Right lobe of liver (tissue), 6 donors: ENCODE measurements around the gene C2. TPM values are rescaled to one million over a fixed set of nuclear protein-coding genes. Genes with fewer than 3 reads are reported as not detected.

Source experiments
- ATAC-seq, 4 donors: fragments of 200-7000 bp; cut with Tn5 transposase; one replicate each; pipeline ENCODE4 v1.9.1; 2020; ENCODE audit warnings: mild to moderate bottlenecking in 4 of 4, moderate library complexity in 4 of 4
- DNase-seq, 3 donors: peaks; one replicate each; pipeline ENCODE4 v3.0.0-alpha.2; 2020
- H3K27ac ChIP-seq, 3 donors: fragments of 200-600 bp; one replicate each; pipeline ENCODE4 v1.8.0; 2022
- H3K27me3 ChIP-seq, 2 donors: fragments of 200-600 bp; one replicate each; pipeline ENCODE4 v1.8.0; 2022
- H3K36me3 ChIP-seq, 4 donors: fragments of 200-600 bp; sonication (generic) in 1 of 4; one replicate each; pipeline versions ENCODE4 v1.5.1 to v1.8.0; 2017 to 2022; ENCODE audit warnings: control low read depth in 1 of 4
- H3K4me1 ChIP-seq, 4 donors: fragments of 200-600 bp; sonication (generic) in 1 of 4; one replicate each; pipeline versions ENCODE4 v1.5.1 to v1.8.0; 2017 to 2022; ENCODE audit warnings: control low read depth in 1 of 4
- H3K4me3 ChIP-seq, 3 donors: fragments of 200-600 bp; one replicate each; pipeline ENCODE4 v1.8.0; 2022
- H3K9me3 ChIP-seq, 4 donors: fragments of 200-600 bp; sonication (generic) in 1 of 4; one replicate each; pipeline versions ENCODE4 v1.5.1 to v1.8.0; 2017 to 2022; ENCODE audit warnings: control low read depth in 1 of 4
- CTCF ChIP-seq, 4 donors: fragments of 200-600 bp in 3 of 4; fragments of 450-650 bp in 1 of 4; IDR thresholded peaks; one replicate each; pipeline versions ENCODE4 v1.5.1 to v1.8.0; 2016 to 2022; ENCODE audit warnings: antibody characterized with exemption in 4 of 4, mild to moderate bottlenecking in 2 of 4
- POLR2A ChIP-seq: fragments of 450-650 bp; IDR thresholded peaks from one replicate; pipeline ENCODE4 v1.6.1; 2017; ENCODE audit warnings: antibody characterized with exemption, mild to moderate bottlenecking
- WGBS: methylation state at CpG from one replicate; pipeline ENCODE4 v1.1.6; 2018; ENCODE audit warnings: low coverage, low lambda C conversion rate; ENCODE audit not compliant: insufficient coverage; ENCODE audit errors: missing lambda C conversion rate; 5-methylcytosine and 5-hydroxymethylcytosine counted together
- intact Hi-C, 2 donors: fragments of 100-400 bp; cut with DNase I; formaldehyde crosslinking; loops; one replicate each; pipeline versions ENCODE4 v1.11.2 to v1.14.1; 2022
- total RNA-seq, 6 experiments: library from RNA; depleted of rRNA in 2 of 6; stranded (reverse); fragments of >200 nt in 2 of 6; fragmentation: NEBNext Ultra II Directional in 3 of 6; extraction: Animal tissue kit (Norgen Biotek cat#: 25700) in 3 of 6; gene quantifications; one replicate each; pipeline versions ENCODE4 v1.1.0 to v1.2.4, GENCODE V29; 2016 to 2023
- donor health status: DM: no; HTN: yes; CAD: no.
- donor health status: DM: no; HTN: no; CAD: no.
- donor health status: DM: no; HTN: no; CAD: no.
- donor health status: DM: no; HTN: yes; CAD: no.
- donor health status: DM: no; HTN: yes; CAD: no.

The C2 gene
- total RNA-seq, 6 experiments from 2014 or later: 309 to 739 (median 533) TPM

- intact Hi-C loops: no loop called here
- no peaks in the 10 kb centered on the region for H3K9me3 ChIP-seq
- H3K27ac ChIP-seq: peak overlapping the region in 2 of 3 donors; percentile 51 to 78
- 9% methylated on average over 5 of the region's 62 CpGs for WGBS
- H3K4me1 ChIP-seq: peaks cover 0 to 15% (median 0%) of the 10 kb centered on the region in 4 donors
- peak overlapping the region; percentile 75 to 97 (median 79) for H3K4me3 ChIP-seq
- TF ChIP-seq CTCF (IDR thresholded peaks at IDR 0.05) (no peak), POLR2A (no peak)
- no peak for ATAC-seq
- DNase-seq: peak in 2 of 3 donors; percentile 44 to 68
- H3K36me3 ChIP-seq: peaks cover 0 to 29% (median 1%) of the 10 kb centered on the region in 4 donors
- H3K27me3 ChIP-seq: no peaks in the 10 kb centered on the region
Measured at GRCh38 chr6:31896856-31897611, 30.5 kb upstream of the C2 start.

GRCh38 chr6:31897612-31898382, 29.7 kb upstream of the C2 start, which contains the start of gene EHMT2:
EHMT2 (minus strand) TSS chr6:31897698; CDS start chr6:31897677, 21 bp downstream.
- TF ChIP-seq CTCF (IDR thresholded peaks at IDR 0.05) (peak in 1 of 4 donors; percentile 34), POLR2A (peak; percentile 34)
- H3K27me3 ChIP-seq: no peaks in the 10 kb centered on the region
- peak within 1 kb of the TSS; percentile 72 to 78 (median 76) for H3K27ac ChIP-seq
- 0% methylated on average over 24 of the region's 49 CpGs for WGBS
- DNase-seq: peak; percentile 88 to 90 (median 89)
- peak; percentile 64 to 67 (median 66) for ATAC-seq
- H3K9me3 ChIP-seq: no peaks in the 10 kb centered on the region
- intact Hi-C loops: no loop called here
- peaks cover 0 to 16% (median 0%) of the 10 kb centered on the region in 4 donors for H3K4me1 ChIP-seq
- peak within 1 kb of the TSS; percentile 75 to 97 (median 79) for H3K4me3 ChIP-seq
- H3K36me3 ChIP-seq: peaks cover 0 to 22% (median 1%) of the 10 kb centered on the region in 4 donors

- Histone ChIP-seq H3K27ac (peak overlapping the region; percentile 72 to 78 (median 76)), H3K4me1 (peaks cover 0 to 19% (median 0%) of the 10 kb centered on the region in 4 donors), H3K36me3 (peaks cover 0 to 15% (median 0%) of the 10 kb centered on the region in 4 donors), H3K4me3 (peak overlapping the region; percentile 75 to 97 (median 79)), H3K9me3 (no peaks in the 10 kb centered on the region), H3K27me3 (no peaks in the 10 kb centered on the region)
- DNase-seq: peak in 1 of 3 donors; percentile 45
- ATAC-seq: peak; percentile 37 to 47 (median 40)
- intact Hi-C loops: no loop called here
- TF ChIP-seq CTCF (IDR thresholded peaks at IDR 0.05): no peak
- no peak for TF ChIP-seq POLR2A
- 17% methylated on average over 8 of the region's 8 CpGs for WGBS
Measured at GRCh38 chr6:31898383-31899011, 29.0 kb upstream of the C2 start.

- no peaks in the 10 kb centered on the region for H3K27me3 ChIP-seq
- DNase-seq: no peak
- ATAC-seq: no peak
- no peak overlapping the region for H3K27ac ChIP-seq
- H3K9me3 ChIP-seq: no peaks in the 10 kb centered on the region
- H3K4me3 ChIP-seq: no peak overlapping the region
- TF ChIP-seq POLR2A: no peak
- no peak for TF ChIP-seq CTCF (IDR thresholded peaks at IDR 0.05)
- H3K36me3 ChIP-seq: peaks cover 0 to 8% (median 0%) of the 10 kb centered on the region in 4 donors
- peaks cover 0 to 19% (median 0%) of the 10 kb centered on the region in 4 donors for H3K4me1 ChIP-seq
- intact Hi-C loops: no loop called here
- 62% methylated on average over 5 of the region's 5 CpGs for WGBS
Measured at GRCh38 chr6:31899215-31899614, 28.3 kb upstream of the C2 start.
